ENCODE results near the gene CELSR1.

The CELSR1 gene

DNA sequence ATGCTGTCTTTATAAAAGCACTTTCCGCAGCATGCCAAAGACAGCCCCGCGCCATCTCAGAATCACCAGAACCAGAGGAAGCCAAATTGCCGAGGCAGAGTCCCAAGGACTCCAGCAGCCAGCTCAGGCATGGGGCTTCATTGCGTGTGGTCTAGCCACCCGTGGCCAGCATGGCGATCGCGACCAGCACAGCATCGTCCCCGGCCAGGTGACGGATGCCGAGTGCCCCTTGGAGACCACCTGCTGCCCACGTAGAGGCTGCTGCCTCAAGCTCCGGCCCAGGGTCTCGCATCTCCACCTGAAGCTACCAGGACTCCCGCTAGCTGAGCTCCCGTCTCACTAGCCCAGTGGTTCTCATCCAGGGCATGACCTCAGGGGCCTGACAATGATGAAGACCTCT, 109.2 kb downstream of the CELSR1 start:
- Histone ChIP-seq H3K9me3 (replicated peaks; ENCODE audit: insufficient read depth, low read length) (no peaks in the 10 kb centered on the region), H3K9me2 (replicated peaks; ENCODE audit: insufficient read depth, low read length) (no peaks in the 10 kb centered on the region), H3K4me2 (ENCODE audit: low read depth, low read length) (no peak overlapping the region), H3K36me3 (replicated peaks; ENCODE audit: insufficient read depth, low read length) (no peaks in the 10 kb centered on the region), H3K4me1 (ENCODE audit: low read length) (peaks cover 6% of the 10 kb centered on the region; the same call in 1 of the 2 replicates), H4K20me1 (ENCODE audit: insufficient read depth, low read length) (no peaks in the 10 kb centered on the region), H3F3A (ENCODE audit: insufficient read depth, low read length) (no peaks in the 10 kb centered on the region), H3K27me3 (replicated peaks; ENCODE audit: insufficient read depth, low read length) (no peaks in the 10 kb centered on the region; the same call in 1 of the 2 replicates), H3K79me2 (ENCODE audit: low read length) (no peaks in the 10 kb centered on the region), H3K4me3 (ENCODE audit: low read length) (no peak overlapping the region), H3K27ac (ENCODE audit: low read length) (no peak overlapping the region), H2AFZ (ENCODE audit: low read length) (no peak overlapping the region), H3K9ac (ENCODE audit: low read length) (no peak overlapping the region)
- TF ChIP-seq, protein P1, sequence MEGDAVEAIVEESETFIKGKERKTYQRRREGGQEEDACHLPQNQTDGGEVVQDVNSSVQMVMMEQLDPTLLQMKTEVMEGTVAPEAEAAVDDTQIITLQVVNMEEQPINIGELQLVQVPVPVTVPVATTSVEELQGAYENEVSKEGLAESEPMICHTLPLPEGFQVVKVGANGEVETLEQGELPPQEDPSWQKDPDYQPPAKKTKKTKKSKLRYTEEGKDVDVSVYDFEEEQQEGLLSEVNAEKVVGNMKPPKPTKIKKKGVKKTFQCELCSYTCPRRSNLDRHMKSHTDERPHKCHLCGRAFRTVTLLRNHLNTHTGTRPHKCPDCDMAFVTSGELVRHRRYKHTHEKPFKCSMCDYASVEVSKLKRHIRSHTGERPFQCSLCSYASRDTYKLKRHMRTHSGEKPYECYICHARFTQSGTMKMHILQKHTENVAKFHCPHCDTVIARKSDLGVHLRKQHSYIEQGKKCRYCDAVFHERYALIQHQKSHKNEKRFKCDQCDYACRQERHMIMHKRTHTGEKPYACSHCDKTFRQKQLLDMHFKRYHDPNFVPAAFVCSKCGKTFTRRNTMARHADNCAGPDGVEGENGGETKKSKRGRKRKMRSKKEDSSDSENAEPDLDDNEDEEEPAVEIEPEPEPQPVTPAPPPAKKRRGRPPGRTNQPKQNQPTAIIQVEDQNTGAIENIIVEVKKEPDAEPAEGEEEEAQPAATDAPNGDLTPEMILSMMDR (IDR thresholded peaks at IDR 0.05; ENCODE audit: low read length): no peak
- no peak for TF ChIP-seq EZH2 (optimal IDR thresholded peaks at IDR 0.05; ENCODE audit: low read depth, low read length)
- no peak for TF ChIP-seq EZH2phosphoT487 (IDR thresholded peaks at IDR 0.05; ENCODE audit: low read length)
- DNase-seq: no peak

DNA sequence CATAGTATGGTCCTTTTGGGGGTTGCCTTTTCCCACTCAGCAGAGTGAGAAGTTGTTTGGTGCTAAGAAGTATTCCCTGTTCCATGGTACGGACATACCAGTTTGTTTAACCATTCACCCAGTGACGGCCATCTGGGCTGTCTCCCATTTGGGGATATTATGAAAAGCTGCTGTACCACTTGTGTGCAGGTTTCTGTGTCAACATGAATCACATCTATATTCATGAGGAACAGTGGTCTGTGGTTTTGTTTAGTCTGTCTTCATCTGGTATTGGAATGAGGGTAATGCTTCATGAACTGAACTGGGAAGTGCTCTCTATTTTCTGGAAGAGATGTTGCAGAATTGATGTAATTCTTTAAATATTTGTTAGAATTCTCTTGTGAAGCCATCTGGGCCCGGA, 112.4 kb downstream of the CELSR1 start:
- H3K4me2 ChIP-seq (ENCODE audit: low read depth, low read length): no peak overlapping the region
- no peaks in the 10 kb centered on the region for H3K36me3 ChIP-seq (replicated peaks; ENCODE audit: insufficient read depth, low read length)
- H3K9me2 ChIP-seq (replicated peaks; ENCODE audit: insufficient read depth, low read length): no peaks in the 10 kb centered on the region
- H3K9ac ChIP-seq (ENCODE audit: low read length): no peak overlapping the region
- H3K27me3 ChIP-seq (replicated peaks; ENCODE audit: insufficient read depth, low read length): no peaks in the 10 kb centered on the region; the same call in 1 of the 2 replicates
- H3K9me3 ChIP-seq (replicated peaks; ENCODE audit: insufficient read depth, low read length): no peaks in the 10 kb centered on the region
- no peak for DNase-seq
- peaks cover 12% of the 10 kb centered on the region for H3K4me1 ChIP-seq (ENCODE audit: low read length)
- no peak overlapping the region for H2AFZ ChIP-seq (ENCODE audit: low read length)
- TF ChIP-seq EZH2phosphoT487 (IDR thresholded peaks at IDR 0.05; ENCODE audit: low read length) (no peak), EZH2 (optimal IDR thresholded peaks at IDR 0.05; ENCODE audit: low read depth, low read length) (no peak)
- TF ChIP-seq, protein P1 (IDR thresholded peaks at IDR 0.05; ENCODE audit: low read length): no peak
- no peak overlapping the region for H3K27ac ChIP-seq (ENCODE audit: low read length)
- peaks cover 10% of the 10 kb centered on the region; the same call in 1 of the 2 replicates for H3F3A ChIP-seq (ENCODE audit: insufficient read depth, low read length)
- no peak overlapping the region for H3K4me3 ChIP-seq (ENCODE audit: low read length)
- no peaks in the 10 kb centered on the region for H3K79me2 ChIP-seq (ENCODE audit: low read length)
- H4K20me1 ChIP-seq (ENCODE audit: insufficient read depth, low read length): no peaks in the 10 kb centered on the region

DNA sequence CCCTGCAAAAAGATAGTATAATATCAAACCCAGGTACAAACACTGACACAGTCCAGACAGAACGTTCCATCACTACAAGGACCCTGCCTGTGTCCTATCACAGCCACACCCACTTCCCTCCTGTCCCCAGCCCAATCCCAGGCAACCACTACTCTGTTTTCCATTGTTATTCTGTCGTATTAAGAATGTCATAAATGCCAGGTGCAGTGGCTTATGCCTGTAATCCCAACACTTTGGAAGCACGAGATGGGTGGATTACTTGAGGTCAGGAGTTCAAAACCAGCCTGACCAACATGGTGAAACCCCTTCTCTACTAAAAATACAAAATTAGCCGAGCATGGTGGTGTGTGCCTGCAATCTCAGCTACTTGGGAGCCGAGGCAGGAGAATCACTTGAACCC, 112.9 kb downstream of the CELSR1 start:
- DNase-seq: no peak
- H3K9me2 ChIP-seq (replicated peaks; ENCODE audit: insufficient read depth, low read length): no peaks in the 10 kb centered on the region
- H3F3A ChIP-seq (ENCODE audit: insufficient read depth, low read length): peaks cover 10% of the 10 kb centered on the region; the same call in 1 of the 2 replicates
- no peak overlapping the region for H3K27ac ChIP-seq (ENCODE audit: low read length)
- H3K4me1 ChIP-seq (ENCODE audit: low read length): peaks cover 12% of the 10 kb centered on the region
- H2AFZ ChIP-seq (ENCODE audit: low read length): no peak overlapping the region
- H4K20me1 ChIP-seq (ENCODE audit: insufficient read depth, low read length): no peaks in the 10 kb centered on the region
- no peaks in the 10 kb centered on the region for H3K9me3 ChIP-seq (replicated peaks; ENCODE audit: insufficient read depth, low read length)
- H3K4me3 ChIP-seq (ENCODE audit: low read length): no peak overlapping the region
- no peak overlapping the region for H3K9ac ChIP-seq (ENCODE audit: low read length)
- H3K4me2 ChIP-seq (ENCODE audit: low read depth, low read length): no peak overlapping the region
- no peaks in the 10 kb centered on the region for H3K79me2 ChIP-seq (ENCODE audit: low read length)
- H3K27me3 ChIP-seq (replicated peaks; ENCODE audit: insufficient read depth, low read length): no peaks in the 10 kb centered on the region
- TF ChIP-seq, protein P1 (IDR thresholded peaks at IDR 0.05; ENCODE audit: low read length): no peak
- TF ChIP-seq EZH2phosphoT487 (IDR thresholded peaks at IDR 0.05; ENCODE audit: low read length) (no peak), EZH2 (optimal IDR thresholded peaks at IDR 0.05; ENCODE audit: low read depth, low read length) (no peak)
- no peaks in the 10 kb centered on the region for H3K36me3 ChIP-seq (replicated peaks; ENCODE audit: insufficient read depth, low read length)
